Measurements from ENCODE around the gene MRPS11. TPM values are rescaled to one million over a fixed set of nuclear protein-coding genes. Genes with fewer than 3 reads are reported as not detected.

Gene MRPS11
- total and polyA plus RNA-seq, 10 of the 15 experiments (the other 5 are each of a cell fraction or from before 2014, with no cell fraction given), result 37.1 to 148 (median 68.7) TPM

DNA sequence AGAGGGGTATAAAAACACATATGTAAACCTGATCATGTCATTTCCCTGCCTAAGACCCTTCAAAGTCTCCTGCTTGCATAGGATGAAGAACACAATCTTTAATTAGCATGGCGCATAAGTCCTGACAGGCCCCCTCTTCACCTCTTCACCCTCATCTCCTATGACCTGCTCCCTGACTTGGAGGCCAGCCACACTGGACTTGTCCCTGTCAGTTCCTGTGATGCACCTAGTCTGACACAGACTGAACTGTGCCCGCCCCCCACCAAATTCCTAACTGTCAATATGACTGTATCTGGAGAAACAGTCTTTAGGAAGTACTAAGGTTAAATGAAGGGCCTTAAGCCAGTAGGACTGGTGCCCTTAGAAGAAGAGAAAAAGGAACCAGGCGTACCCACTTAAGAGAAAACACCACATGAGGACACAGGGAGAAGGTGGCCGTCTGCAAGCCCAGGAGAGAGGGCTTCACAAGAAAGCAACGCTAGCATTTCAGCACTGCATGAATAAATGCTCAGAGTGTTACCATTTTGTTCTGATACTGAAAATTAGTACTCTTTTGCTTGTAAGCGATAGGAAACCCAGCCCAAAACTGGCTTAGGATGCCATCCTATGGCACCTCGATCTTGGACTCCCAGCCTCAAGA is 34.3 kb upstream of the MRPS11 start:
- Histone ChIP-seq H3K27me3 (replicated peaks in 1 of 2; ENCODE audit: control insufficient read depth in 2 of 2, insufficient read depth in 2 of 2, low read length in 1 of 2) (peaks cover 0 to 8% of the 10 kb centered on the region in 2 experiments; a peak in 2 of 4 replicates), H3K9ac (ENCODE audit: control insufficient read depth, insufficient read depth, low read length) (no peak overlapping the region), H3K79me2 (ENCODE audit: control insufficient read depth, insufficient read depth, low read length) (no peaks in the 10 kb centered on the region), H3K27ac (ENCODE audit: control insufficient read depth, insufficient read depth) (no peak overlapping the region), H3K4me2 (ENCODE audit: control insufficient read depth, insufficient read depth) (no peak overlapping the region), H3K9me3 (replicated peaks; ENCODE audit: control insufficient read depth, insufficient read depth, low read length) (no peaks in the 10 kb centered on the region), H4K20me1 (ENCODE audit: control insufficient read depth, insufficient read depth) (no peaks in the 10 kb centered on the region), H3K4me1 (ENCODE audit: control insufficient read depth, insufficient read depth, low read length) (no peaks in the 10 kb centered on the region), H3K4me3 (no peak overlapping the region), H3K36me3 (ENCODE audit: control insufficient read depth in 2 of 2, insufficient read depth in 2 of 2, low read length in 1 of 2) (no peaks in the 10 kb centered on the region), H2AFZ (ENCODE audit: control insufficient read depth, low read depth, low read length) (no peak overlapping the region)
- BruUV-seq (replicated peaks), result no TSS peak
- TF ChIP-seq SREBF1 (IDR thresholded peaks at IDR 0.05; ENCODE audit: low read length) (no peak), PAX8 (IDR thresholded peaks at IDR 0.05) (no peak), SPI1 (IDR thresholded peaks at IDR 0.05; ENCODE audit: borderline replicate concordance, insufficient read depth, low read depth, low read length) (no peak), ZBTB11 (CRISPR knock-in tag; IDR thresholded peaks at IDR 0.05) (no peak), PRDM15 (CRISPR knock-in tag; IDR thresholded peaks at IDR 0.05) (no peak), FOXK2 (IDR thresholded peaks at IDR 0.05) (no peak), MEF2A (IDR thresholded peaks at IDR 0.05; ENCODE audit: insufficient read depth, low read depth, low read length) (no peak)
- TF ChIP-seq, protein P1, sequence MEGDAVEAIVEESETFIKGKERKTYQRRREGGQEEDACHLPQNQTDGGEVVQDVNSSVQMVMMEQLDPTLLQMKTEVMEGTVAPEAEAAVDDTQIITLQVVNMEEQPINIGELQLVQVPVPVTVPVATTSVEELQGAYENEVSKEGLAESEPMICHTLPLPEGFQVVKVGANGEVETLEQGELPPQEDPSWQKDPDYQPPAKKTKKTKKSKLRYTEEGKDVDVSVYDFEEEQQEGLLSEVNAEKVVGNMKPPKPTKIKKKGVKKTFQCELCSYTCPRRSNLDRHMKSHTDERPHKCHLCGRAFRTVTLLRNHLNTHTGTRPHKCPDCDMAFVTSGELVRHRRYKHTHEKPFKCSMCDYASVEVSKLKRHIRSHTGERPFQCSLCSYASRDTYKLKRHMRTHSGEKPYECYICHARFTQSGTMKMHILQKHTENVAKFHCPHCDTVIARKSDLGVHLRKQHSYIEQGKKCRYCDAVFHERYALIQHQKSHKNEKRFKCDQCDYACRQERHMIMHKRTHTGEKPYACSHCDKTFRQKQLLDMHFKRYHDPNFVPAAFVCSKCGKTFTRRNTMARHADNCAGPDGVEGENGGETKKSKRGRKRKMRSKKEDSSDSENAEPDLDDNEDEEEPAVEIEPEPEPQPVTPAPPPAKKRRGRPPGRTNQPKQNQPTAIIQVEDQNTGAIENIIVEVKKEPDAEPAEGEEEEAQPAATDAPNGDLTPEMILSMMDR (IDR thresholded peaks at IDR 0.05 in 2 of 3, conservative IDR thresholded peaks at IDR 0.05 in 1 of 3; ENCODE audit: control insufficient read depth in 2 of 3, extremely low read depth in 1 of 3, insufficient read depth in 1 of 3, low read depth in 3 of 3, low read length in 3 of 3), result no peak
- no peak for ATAC-seq
- intact Hi-C loops (cut with micrococcal nuclease; ENCODE audit: unreplicated experiment), result no loop called here
- DNase-seq (ENCODE audit: low read depth, low spot score), result no peak
- FAIRE-seq, result no peak
- POLR2A ChIA-PET, result no interaction called here
- CTCF ChIA-PET, result interaction anchor here (0.7 kb wide), 1 partner anchor 11 kb away, joined by 3 read pairs; no protein-coding TSS in a partner anchor
- SMC1A ChIA-PET (ENCODE audit: uncharacterized antibody, unreplicated experiment), result no interaction called here
- RAD21 ChIA-PET (ENCODE audit: unreplicated experiment), result no interaction called here
- WGBS (ENCODE audit: insufficient coverage, insufficient replicate concordance, low lambda C conversion rate, missing lambda C conversion rate), result 27% methylated on average over 7 of the region's 7 CpGs
- in situ Hi-C loops (cut with MboI), result no loop called here
